NB4 (cell line): ENCODE measurements around the gene HPCAL1.
A peak's percentile ranks its signal among the peaks of the same experiment; 100 is the strongest.

Experiments
- DNase-seq: peaks from one replicate; pipeline ENCODE4 v3.0.0; 2010; ENCODE audit warnings: low read depth
- H3K4me3 ChIP-seq: one replicate; pipeline ENCODE4 v1.5.1; 2011; ENCODE audit warnings: mild to moderate bottlenecking, low read depth, low read length, moderate library complexity
- MYC ChIP-seq: IDR thresholded peaks from 2 replicates; pipeline ENCODE4 v1.6.1; 2011; ENCODE audit warnings: low read depth, low read length
- POLR2A ChIP-seq: IDR thresholded peaks from 2 replicates; pipeline ENCODE4 v1.6.1; 2011; ENCODE audit warnings: mild to moderate bottlenecking; ENCODE audit not compliant: insufficient read length; ENCODE audit errors: extremely low read depth
- TF ChIP-seq, protein P1 (sequence below): IDR thresholded peaks from one replicate; pipeline ENCODE4 v1.5.1; 2012; ENCODE audit warnings: low read depth, low read length
- TF ChIP-seq, protein P2 (sequence below): IDR thresholded peaks from 2 replicates; pipeline ENCODE4 v1.6.1; 2011; ENCODE audit warnings: low read depth, low read length

The HPCAL1 gene

DNA sequence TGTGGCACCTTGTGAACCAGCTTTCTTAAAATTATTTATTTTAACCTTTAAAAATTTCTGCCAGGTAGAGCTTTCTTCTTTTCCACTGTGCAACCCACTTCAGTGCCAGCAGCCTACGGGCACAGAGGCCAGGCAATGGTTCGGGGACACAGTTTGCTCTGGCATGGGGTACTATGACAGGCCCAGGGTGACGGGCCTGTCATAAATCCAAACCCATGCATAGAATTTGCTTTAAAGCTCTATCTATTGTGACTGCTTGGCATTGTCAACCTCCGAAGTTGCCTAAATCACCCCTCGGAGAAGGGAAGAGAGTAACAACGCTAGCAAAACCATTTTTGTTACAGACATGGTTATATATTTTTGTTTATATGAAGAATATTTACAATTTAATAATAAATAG, 143.9 kb downstream of the HPCAL1 start:
- DNase-seq: no peak
- peak overlapping the region; percentile 80 for H3K4me3 ChIP-seq
- no peak for TF ChIP-seq MYC
- TF ChIP-seq, protein P1, sequence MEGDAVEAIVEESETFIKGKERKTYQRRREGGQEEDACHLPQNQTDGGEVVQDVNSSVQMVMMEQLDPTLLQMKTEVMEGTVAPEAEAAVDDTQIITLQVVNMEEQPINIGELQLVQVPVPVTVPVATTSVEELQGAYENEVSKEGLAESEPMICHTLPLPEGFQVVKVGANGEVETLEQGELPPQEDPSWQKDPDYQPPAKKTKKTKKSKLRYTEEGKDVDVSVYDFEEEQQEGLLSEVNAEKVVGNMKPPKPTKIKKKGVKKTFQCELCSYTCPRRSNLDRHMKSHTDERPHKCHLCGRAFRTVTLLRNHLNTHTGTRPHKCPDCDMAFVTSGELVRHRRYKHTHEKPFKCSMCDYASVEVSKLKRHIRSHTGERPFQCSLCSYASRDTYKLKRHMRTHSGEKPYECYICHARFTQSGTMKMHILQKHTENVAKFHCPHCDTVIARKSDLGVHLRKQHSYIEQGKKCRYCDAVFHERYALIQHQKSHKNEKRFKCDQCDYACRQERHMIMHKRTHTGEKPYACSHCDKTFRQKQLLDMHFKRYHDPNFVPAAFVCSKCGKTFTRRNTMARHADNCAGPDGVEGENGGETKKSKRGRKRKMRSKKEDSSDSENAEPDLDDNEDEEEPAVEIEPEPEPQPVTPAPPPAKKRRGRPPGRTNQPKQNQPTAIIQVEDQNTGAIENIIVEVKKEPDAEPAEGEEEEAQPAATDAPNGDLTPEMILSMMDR: no peak
- TF ChIP-seq POLR2A: no peak
- TF ChIP-seq, protein P2, sequence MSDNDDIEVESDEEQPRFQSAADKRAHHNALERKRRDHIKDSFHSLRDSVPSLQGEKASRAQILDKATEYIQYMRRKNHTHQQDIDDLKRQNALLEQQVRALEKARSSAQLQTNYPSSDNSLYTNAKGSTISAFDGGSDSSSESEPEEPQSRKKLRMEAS: no peak

DNA sequence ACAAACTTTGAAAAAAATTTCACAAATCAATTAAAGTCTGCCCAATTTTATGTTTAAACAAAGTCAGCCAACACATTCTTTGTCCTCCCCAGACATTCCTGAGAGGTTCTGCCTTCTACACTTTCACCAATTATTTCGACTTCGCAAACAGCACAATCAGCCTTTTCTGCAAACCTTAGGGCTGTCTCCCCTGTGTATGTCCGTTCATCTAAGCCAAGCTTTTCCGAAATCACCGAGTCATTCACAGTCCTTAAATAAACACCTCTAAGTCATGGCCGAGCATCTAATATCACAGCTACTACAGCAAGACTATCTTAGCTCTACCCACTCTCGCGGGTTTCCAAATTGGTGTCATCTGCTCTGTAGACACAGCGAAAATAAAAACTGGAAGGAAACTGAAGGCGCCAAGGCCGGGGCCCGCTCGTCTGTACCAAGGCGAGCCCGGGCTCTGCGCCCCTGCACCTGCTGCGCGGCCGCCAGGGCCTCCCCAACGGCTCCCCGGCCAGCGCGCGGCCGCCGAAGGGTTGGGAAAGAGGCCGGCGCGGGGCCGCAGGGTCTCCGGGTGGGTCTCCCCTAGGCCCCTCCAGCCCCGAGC, 144.7 kb downstream of the HPCAL1 start:
- peak overlapping the region; percentile 80 for H3K4me3 ChIP-seq
- DNase-seq: no peak
- TF ChIP-seq, protein P2: no peak
- TF ChIP-seq POLR2A: no peak
- TF ChIP-seq MYC: no peak
- TF ChIP-seq, protein P1: no peak

DNA sequence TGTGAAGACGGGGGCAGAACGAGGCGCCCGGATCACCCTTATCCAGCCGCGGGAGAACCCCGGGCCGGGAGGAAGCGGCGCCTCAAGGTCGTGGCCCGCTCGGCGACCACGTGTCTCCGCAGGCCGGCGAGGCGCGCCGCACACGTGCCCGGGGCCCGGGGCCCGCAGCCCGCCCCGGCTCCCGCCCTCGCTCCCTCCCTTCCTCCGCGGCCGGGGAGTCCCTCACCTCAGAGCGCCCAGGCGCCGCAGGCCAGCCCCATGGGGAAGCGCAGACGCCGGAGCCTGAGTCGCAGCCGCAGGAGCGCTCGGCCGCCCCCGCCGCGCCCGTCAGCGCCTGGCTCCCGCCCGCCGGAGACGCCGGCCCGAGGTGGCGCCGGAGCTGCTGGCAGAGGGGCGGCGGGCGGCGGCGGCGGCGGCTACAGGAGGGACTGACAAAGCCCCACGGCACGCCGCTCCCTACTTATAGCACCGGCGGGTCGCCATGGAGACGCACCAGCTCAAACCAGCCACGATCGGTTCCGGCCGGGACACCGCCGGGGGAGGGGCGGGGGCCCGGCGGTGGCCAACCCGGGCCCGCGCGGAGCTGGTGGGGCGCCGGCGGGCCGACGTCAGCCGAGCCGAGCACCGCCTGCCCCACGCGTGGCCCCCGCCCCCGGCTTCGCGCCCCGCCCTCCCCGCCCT, 145.3 kb downstream of the HPCAL1 start, which contains the start of gene ODC1:
TSS of gene ODC1 (minus strand) at position 433 of the 681 bp plus-strand sequence. CDS start 3,295 bp downstream, outside the sequence.
- TF ChIP-seq, protein P1: no peak
- TF ChIP-seq POLR2A (peak; percentile 32), MYC (peak; percentile 96)
- TF ChIP-seq, protein P2: peak; percentile 97
- H3K4me3 ChIP-seq: peak within 1 kb of the TSS; percentile 80
- peak; percentile 97 for DNase-seq

DNA sequence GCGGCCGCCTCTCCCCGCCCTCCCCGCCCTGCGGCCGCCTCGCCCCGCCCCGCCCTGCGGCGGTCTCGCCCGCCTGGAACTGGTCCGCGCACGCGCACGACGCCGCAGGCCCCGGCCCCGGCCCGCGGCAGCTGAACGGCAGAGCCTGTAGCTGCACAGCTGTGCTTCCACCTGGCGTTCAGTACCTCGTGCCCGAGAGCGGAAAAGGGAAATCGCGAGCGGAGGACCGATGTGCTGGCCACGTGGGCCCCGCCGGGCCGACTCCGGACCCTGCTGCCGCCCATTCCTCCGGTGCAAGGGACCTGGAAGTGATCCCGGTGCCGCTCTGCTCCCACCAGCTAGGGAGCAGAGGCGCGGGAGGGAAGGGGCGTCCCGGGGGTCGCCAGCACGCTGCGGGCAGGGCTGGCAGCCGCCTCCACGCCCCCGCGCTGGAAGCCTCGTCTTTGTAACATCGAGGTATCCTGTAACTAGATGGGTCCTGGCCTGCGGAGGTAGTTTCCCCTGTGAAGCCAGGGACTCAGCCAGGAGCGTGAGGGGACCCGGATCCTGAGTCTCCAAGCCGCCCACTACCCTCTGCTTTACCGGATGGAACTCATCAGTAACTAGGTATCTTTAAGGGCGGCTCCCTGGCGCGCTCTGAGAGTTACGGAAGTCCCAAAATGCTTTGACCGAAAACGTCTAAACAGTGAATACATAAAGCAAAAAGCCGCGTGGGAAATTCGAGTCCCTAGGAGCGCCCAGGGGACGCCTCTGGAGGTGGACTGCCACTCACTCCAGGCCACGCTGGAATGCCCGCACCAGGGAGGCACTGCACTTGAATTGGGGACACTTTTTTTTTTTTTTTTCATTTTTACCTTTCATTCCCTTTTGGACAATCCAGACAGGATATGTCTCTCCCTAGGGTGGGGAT, 146.1 kb downstream of the HPCAL1 start:
- TF ChIP-seq, protein P2: peak; percentile 99
- TF ChIP-seq, protein P1: no peak
- TF ChIP-seq MYC (peak; percentile 100), POLR2A (peak; percentile 38)
- peak; percentile 96 for DNase-seq
- H3K4me3 ChIP-seq: peak overlapping the region; percentile 69

DNA sequence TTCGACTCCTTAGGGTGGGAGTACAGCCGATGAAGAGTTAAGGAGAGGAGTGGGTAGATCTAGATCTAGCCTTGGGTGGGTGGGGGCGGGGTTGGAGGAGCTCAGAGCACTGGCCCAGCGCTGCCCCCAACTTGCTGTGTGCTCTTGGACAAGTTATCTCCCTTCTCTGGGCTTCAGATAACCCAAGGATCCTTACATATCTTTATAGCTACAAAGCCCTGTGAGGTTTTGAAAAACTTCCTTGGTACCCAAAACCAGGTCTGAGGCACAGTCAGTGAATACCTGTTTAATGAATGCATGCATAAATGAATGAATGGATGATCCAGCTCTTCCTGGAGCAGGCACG, 146.8 kb downstream of the HPCAL1 start:
- peak overlapping the region; percentile 69 for H3K4me3 ChIP-seq
- peak; percentile 34 for DNase-seq
- TF ChIP-seq, protein P1: no peak
- no peak for TF ChIP-seq MYC
- TF ChIP-seq POLR2A: no peak
- TF ChIP-seq, protein P2: no peak
